Esophagus muscularis mucosa (tissue), 4 donors: ENCODE data around the gene CMA1. TPM values are rescaled to one million over a fixed set of nuclear protein-coding genes. Genes with fewer than 3 reads are reported as not detected.

Experiments used
- DNase-seq: peaks from one replicate; pipeline ENCODE4 v3.0.0-alpha.2; 2017; ENCODE audit errors: extremely low spot score
- H3K27ac ChIP-seq, 4 donors: fragments of 200-600 bp; sonication (generic); replicated peaks in 1 of 4; 1 replicate in 3 of 4; 2 replicates in 1 of 4; pipeline ENCODE4 v1.5.1; 2016 to 2019; ENCODE audit warnings: mild to moderate bottlenecking in 1 of 4
- H3K27me3 ChIP-seq, 4 donors: fragments of 200-600 bp; sonication (generic); one replicate each; pipeline versions ENCODE4 v1.5.1 to v1.6.0; 2016 to 2019
- H3K36me3 ChIP-seq, 4 donors: fragments of 200-600 bp; sonication (generic); one replicate each; pipeline ENCODE4 v1.5.1; 2016 to 2019
- H3K4me1 ChIP-seq, 4 donors: fragments of 200-600 bp; sonication (generic); one replicate each; pipeline ENCODE4 v1.5.1; 2016 to 2019
- H3K4me3 ChIP-seq, 4 donors: fragments of 200-600 bp; sonication (generic); 1 replicate in 2 of 4; 2 replicates in 2 of 4; pipeline ENCODE4 v1.5.1; 2016 to 2019; ENCODE audit warnings: mild to moderate bottlenecking in 4 of 4, moderate library complexity in 1 of 4
- H3K9me3 ChIP-seq, 4 donors: fragments of 200-600 bp; sonication (generic); 1 replicate in 3 of 4; 2 replicates in 1 of 4; pipeline ENCODE4 v1.5.1; 2016 to 2019
- EP300 ChIP-seq: sonication (generic); formaldehyde crosslinking; IDR thresholded peaks from one replicate; pipeline ENCODE4 v1.6.1; 2017; ENCODE audit warnings: antibody characterized with exemption
- POLR2A ChIP-seq: fragments of 450-650 bp; IDR thresholded peaks from one replicate; pipeline ENCODE4 v1.6.1; 2017; ENCODE audit warnings: antibody characterized with exemption, moderate library complexity, mild to moderate bottlenecking, low read depth
- POLR2AphosphoS5 ChIP-seq, 2 donors: sonication (generic); formaldehyde crosslinking; IDR thresholded peaks; one replicate each; pipeline ENCODE4 v1.6.1; 2017; ENCODE audit warnings: antibody characterized with exemption in 2 of 2
- WGBS: methylation state at CpG from one replicate; pipeline ENCODE4 v1.1.5; 2018; 5-methylcytosine and 5-hydroxymethylcytosine counted together
- intact Hi-C: fragments of 100-400 bp; cut with DNase I; formaldehyde crosslinking; loops from one replicate; pipeline ENCODE4 v1.15.1; 2023
- total RNA-seq, 4 donors: library from RNA; depleted of rRNA; stranded (reverse); fragments of >200 nt; gene quantifications; one replicate each; pipeline versions ENCODE4 v1.1.0 to v1.2.1, GENCODE V29; 2016
- TF ChIP-seq, protein P1 (sequence below), 3 experiments: fragments of 200-600 bp in 2 of 3; fragments of 450-650 bp in 1 of 3; sonication (generic) in 2 of 3; IDR thresholded peaks; one replicate each; pipeline ENCODE4 v1.5.1; 2017 to 2019; ENCODE audit warnings: antibody characterized with exemption in 3 of 3, mild to moderate bottlenecking in 2 of 3, moderate library complexity in 1 of 3

CMA1 gene
- total RNA-seq, 4 donors from 2014 or later = 1.2 to 8.0 (median 2.6) TPM; not detected in 1

DNA sequence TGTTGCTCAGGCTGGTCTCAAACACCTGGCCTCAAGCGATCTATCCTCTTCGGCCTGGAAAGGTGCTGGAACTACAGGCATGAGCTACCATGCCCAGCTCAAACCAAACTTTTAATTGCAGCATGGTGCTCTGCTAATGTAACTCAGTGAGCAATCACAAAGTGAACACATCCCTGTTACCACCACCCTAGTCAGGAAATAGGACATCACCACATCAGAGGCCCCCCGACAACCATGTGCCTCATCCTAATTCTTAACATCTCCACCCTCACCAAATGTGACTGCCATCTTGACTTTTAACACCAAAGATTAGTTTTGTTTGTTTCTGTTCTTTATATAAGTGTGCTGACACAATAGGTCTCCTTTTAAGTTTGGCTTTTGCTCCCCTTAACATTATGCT, 42.7 kb downstream of the CMA1 start:
- Histone ChIP-seq H3K4me3 (no peak overlapping the region), H3K27ac (no peak overlapping the region), H3K36me3 (no peaks in the 10 kb centered on the region), H3K4me1 (no peaks in the 10 kb centered on the region), H3K9me3 (no peaks in the 10 kb centered on the region), H3K27me3 (no peaks in the 10 kb centered on the region)
- DNase-seq = no peak
- WGBS = 98% methylated on average over 3 of the region's 3 CpGs
- intact Hi-C loops = no loop called here
- TF ChIP-seq POLR2A (no peak), EP300 (no peak), POLR2AphosphoS5 (IDR thresholded peaks at IDR 0.05) (no peak)
- TF ChIP-seq, protein P1, sequence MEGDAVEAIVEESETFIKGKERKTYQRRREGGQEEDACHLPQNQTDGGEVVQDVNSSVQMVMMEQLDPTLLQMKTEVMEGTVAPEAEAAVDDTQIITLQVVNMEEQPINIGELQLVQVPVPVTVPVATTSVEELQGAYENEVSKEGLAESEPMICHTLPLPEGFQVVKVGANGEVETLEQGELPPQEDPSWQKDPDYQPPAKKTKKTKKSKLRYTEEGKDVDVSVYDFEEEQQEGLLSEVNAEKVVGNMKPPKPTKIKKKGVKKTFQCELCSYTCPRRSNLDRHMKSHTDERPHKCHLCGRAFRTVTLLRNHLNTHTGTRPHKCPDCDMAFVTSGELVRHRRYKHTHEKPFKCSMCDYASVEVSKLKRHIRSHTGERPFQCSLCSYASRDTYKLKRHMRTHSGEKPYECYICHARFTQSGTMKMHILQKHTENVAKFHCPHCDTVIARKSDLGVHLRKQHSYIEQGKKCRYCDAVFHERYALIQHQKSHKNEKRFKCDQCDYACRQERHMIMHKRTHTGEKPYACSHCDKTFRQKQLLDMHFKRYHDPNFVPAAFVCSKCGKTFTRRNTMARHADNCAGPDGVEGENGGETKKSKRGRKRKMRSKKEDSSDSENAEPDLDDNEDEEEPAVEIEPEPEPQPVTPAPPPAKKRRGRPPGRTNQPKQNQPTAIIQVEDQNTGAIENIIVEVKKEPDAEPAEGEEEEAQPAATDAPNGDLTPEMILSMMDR (IDR thresholded peaks at IDR 0.05) = no peak

DNA sequence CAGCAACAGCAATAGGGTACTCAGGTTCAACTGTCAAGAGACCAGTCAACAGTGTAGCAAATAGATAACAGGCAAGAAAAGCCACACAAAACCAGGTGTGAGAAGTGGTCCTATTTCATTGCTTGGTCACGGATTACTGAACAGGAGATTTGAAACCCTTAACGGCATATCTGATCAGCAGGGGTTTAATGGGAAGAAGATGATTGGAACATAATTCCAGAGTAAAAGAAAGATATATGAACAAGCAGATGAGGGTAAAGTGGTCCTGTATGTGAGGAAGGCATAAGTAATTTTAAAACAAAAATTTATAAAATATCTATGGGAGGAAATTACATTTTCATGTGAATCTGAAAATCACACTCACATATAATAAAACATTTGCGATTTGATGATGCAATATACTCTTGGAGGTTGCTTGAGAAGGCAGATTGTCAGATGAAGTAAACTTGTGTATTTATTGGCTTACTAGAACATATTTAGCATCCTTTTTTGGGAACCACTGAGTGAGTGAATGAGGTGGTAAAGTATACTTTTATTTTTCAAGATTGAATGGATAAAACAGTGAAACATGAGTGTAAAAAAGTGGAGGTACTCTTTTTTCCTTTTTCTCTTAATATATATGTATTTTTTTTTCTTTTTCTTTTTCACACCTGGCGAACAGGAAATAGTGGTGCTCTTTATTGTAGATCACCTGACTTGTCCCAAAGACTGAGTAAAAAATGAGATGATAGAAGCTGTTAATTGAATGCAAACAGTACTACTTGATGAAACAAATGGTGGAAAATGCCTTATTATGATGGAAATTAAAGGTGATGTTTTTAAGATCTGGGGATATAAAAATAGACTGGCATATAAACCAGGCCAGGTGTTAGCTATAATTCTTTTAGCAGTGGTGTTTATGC, 43.9 kb downstream of the CMA1 start:
- DNase-seq = no peak
- WGBS = 79% methylated on average over 4 of the region's 4 CpGs
- no peaks in the 10 kb centered on the region for H3K36me3 ChIP-seq
- intact Hi-C loops = no loop called here
- H3K4me3 ChIP-seq = no peak overlapping the region
- TF ChIP-seq, protein P1 (IDR thresholded peaks at IDR 0.05) = no peak
- no peak for TF ChIP-seq EP300
- no peak for TF ChIP-seq POLR2AphosphoS5 (IDR thresholded peaks at IDR 0.05)
- H3K27me3 ChIP-seq = no peaks in the 10 kb centered on the region
- H3K9me3 ChIP-seq = no peaks in the 10 kb centered on the region
- H3K4me1 ChIP-seq = no peaks in the 10 kb centered on the region
- no peak overlapping the region for H3K27ac ChIP-seq

DNA sequence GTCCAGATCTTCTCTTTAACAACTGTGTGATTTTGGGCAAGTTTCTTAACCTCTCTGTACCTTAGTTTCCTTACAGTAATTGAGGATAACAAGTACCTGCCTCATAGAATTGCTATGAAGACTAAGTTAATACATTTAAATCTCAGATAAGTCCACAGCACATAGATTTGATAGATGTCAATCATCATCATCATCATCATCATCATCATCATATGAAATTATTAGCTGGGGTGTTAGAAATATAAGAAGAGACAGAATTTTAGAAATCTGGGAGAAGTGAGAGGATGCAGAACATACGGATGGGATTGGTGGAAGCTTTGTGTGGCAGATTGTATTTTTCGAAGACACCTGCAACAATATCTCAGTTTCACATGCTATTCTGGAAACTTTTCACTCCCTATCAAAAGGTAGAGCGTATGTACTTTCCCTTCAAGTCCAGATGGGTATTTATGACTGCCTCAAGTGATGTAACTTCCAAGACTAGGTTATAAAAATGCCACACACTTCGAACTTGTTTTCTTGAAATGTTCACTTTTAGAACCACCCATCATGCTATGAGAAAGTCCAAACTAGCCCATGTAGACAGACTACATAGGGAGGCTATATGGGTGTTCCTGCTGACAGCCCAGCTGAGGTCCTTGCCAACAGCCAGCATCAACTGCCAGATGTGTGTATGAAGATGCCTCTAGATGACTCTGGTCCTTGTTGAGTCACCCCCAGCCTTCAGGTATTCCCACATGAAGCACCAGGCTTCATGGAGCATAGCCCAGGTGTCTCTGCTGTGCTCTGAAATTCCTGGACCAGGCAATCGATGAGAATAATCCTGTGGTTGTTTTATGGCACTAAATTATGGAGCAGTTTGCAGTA, 44.8 kb downstream of the CMA1 start:
- no peak for TF ChIP-seq EP300
- TF ChIP-seq POLR2A = no peak
- H3K27me3 ChIP-seq = no peaks in the 10 kb centered on the region
- no peak overlapping the region for H3K4me3 ChIP-seq
- H3K36me3 ChIP-seq = no peaks in the 10 kb centered on the region
- H3K4me1 ChIP-seq = no peaks in the 10 kb centered on the region
- DNase-seq = no peak
- 71% methylated on average over 5 of the region's 5 CpGs for WGBS
- no peak overlapping the region for H3K27ac ChIP-seq
- H3K9me3 ChIP-seq = no peaks in the 10 kb centered on the region
- intact Hi-C loops = no loop called here

DNA sequence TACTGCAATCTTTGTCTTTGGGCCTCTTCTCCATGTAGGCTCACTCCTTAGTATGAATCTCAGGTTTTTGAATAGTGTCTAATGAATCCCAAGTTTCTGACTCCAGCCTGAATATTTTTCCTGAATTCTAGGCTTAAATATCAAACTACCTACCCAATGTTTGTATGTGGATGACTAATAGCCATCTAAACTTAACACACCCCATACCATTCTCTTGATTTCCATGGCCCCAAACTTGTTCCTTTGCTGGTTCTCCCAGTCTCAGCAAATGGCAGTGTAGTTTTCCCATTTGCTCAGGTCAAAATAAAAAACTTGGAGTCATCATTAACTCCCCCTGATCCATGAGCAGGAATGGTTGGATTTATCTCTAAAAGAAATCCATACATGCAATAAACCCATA, 46.7 kb downstream of the CMA1 start:
- Histone ChIP-seq H3K36me3 (no peaks in the 10 kb centered on the region), H3K27ac (no peak overlapping the region), H3K27me3 (no peaks in the 10 kb centered on the region), H3K4me1 (no peaks in the 10 kb centered on the region), H3K4me3 (no peak overlapping the region), H3K9me3 (peaks cover 0 to 6% (median 0%) of the 10 kb centered on the region in 4 donors)
- TF ChIP-seq POLR2A = no peak
- TF ChIP-seq EP300 = no peak
- TF ChIP-seq POLR2AphosphoS5 (IDR thresholded peaks at IDR 0.05) = no peak
- TF ChIP-seq, protein P1 (IDR thresholded peaks at IDR 0.05) = no peak
- intact Hi-C loops = no loop called here
- DNase-seq = no peak

DNA sequence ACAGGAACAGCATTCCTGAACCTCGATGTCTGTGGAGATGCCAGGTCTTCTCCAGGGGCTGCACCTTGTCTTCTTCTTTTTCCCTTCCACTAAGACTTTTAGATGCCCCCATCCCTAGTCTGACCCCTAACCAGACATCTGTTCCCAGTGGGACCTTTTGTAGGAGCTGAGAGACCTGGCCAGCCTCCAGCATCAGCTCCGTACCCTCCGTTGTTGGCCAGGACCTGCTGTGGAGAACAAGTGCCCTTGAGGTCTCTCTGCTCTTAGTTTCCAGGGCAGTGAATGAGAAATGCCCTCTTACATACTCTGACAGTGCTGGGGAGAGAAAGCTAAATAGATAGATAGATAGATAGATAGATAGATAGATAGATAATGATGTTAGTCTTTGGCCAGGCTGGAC, 48.7 kb downstream of the CMA1 start:
- WGBS = 81% methylated on average over 3 of the region's 3 CpGs
- TF ChIP-seq POLR2AphosphoS5 (IDR thresholded peaks at IDR 0.05) = no peak
- TF ChIP-seq EP300 = no peak
- TF ChIP-seq POLR2A = no peak
- TF ChIP-seq, protein P1 (IDR thresholded peaks at IDR 0.05) = no peak
- Histone ChIP-seq H3K36me3 (no peaks in the 10 kb centered on the region), H3K27me3 (no peaks in the 10 kb centered on the region), H3K27ac (no peak overlapping the region), H3K9me3 (peaks cover 0 to 6% (median 0%) of the 10 kb centered on the region in 4 donors), H3K4me1 (no peaks in the 10 kb centered on the region), H3K4me3 (no peak overlapping the region)
- DNase-seq = no peak
- intact Hi-C loops = no loop called here
